Measurements from ENCODE around the gene STH.
"Not testable (repeated sequence)": the region's sequence is repeated elsewhere in the genome, so short reads cannot be mapped to it uniquely, and the experiment has no call there.

STH gene

GRCh38 chr17:46008591-46008990, 9.5 kb downstream of the STH start:
- DNase-seq, result no peak

- no peak for DNase-seq
Observed at GRCh38 chr17:46009681-46010596, 10.9 kb downstream of the STH start.

- DNase-seq, result no peak
Observed at GRCh38 chr17:46010597-46011186, 11.6 kb downstream of the STH start.

- DNase-seq, result no peak
Observed at GRCh38 chr17:46011711-46012505, 12.9 kb downstream of the STH start.

- no peak for DNase-seq
Observed at GRCh38 chr17:46012506-46013079, 13.5 kb downstream of the STH start.

- DNase-seq, result no peak
Observed at GRCh38 chr17:46013127-46013501, 14.1 kb downstream of the STH start.

- DNase-seq, result no peak
Observed at GRCh38 chr17:46013502-46014165, 14.6 kb downstream of the STH start.

- DNase-seq, result not testable (repeated sequence)
Observed at GRCh38 chr17:46019408-46019925, 20.4 kb downstream of the STH start.

- DNase-seq, result no peak
Observed at GRCh38 chr17:46020023-46020761, 21.1 kb downstream of the STH start.

- DNase-seq, result no peak
Observed at GRCh38 chr17:46020998-46021397, 21.9 kb downstream of the STH start.

- not testable (repeated sequence) for DNase-seq
Observed at GRCh38 chr17:46023366-46023765, 24.3 kb downstream of the STH start.

- DNase-seq, result no peak
Observed at GRCh38 chr17:46023783-46024388, 24.8 kb downstream of the STH start.

GRCh38 chr17:46024590-46024989, 25.5 kb downstream of the STH start:
- DNase-seq, result no peak

GRCh38 chr17:46025060-46025459, 26.0 kb downstream of the STH start:
- no peak for DNase-seq

GRCh38 chr17:46025510-46026165, 26.6 kb downstream of the STH start:
- DNase-seq, result no peak

GRCh38 chr17:46026166-46027047, 27.4 kb downstream of the STH start:
- DNase-seq, result no peak

- no peak for DNase-seq
Observed at GRCh38 chr17:46027048-46027975, 28.3 kb downstream of the STH start.

- DNase-seq, result no peak
Observed at GRCh38 chr17:46027976-46028325, 28.9 kb downstream of the STH start.

GRCh38 chr17:46028374-46028773, 29.3 kb downstream of the STH start:
- no peak for DNase-seq

All from SHP77 treated with DMSO at 0.1 percent for 48 hours (cell line).